A673 (cell line): ENCODE measurements around the gene ADAMTSL1. TPM values are rescaled to one million over a fixed set of nuclear protein-coding genes. Genes with fewer than 3 reads are reported as not detected.

ENCODE experiments used
- BruUV-seq: library from RNA; stranded (reverse); fragments of 400-500 nt; replicated peaks from 2 replicates; lab custom pipeline; 2021; lab: Mats Ljungman, UMichigan
- CTCF ChIA-PET: fragments of 300-600 bp; sonication (Branson Sonifier 250); formaldehyde crosslinking; loops from one replicate; lab custom pipeline; 2022; ENCODE audit warnings: antibody characterized with exemption; lab: Charles Lee
- POLR2A ChIA-PET: fragments of 300-600 bp; sonication (Branson Sonifier 250); formaldehyde crosslinking; loops from one replicate; lab custom pipeline; 2022; ENCODE audit warnings: antibody characterized with exemption; ENCODE audit not compliant: low non-redundant PET; lab: Charles Lee
- DNase-seq: peaks from one replicate; pipeline ENCODE4 v3.0.0-alpha.2; 2015; ENCODE audit warnings: low spot score
- H3K27ac ChIP-seq: fragments of 200-600 bp; sonication (generic); 2 replicates; pipeline ENCODE4 v1.5.1; 2016; ENCODE audit warnings: mixed run types, low read depth, mild to moderate bottlenecking, mixed read lengths, antibody characterized with exemption, low read length; ENCODE audit not compliant: poor library complexity, severe bottlenecking
- H3K27me3 ChIP-seq: fragments of 200-600 bp; sonication (generic); replicated peaks from 2 replicates; pipeline ENCODE4 v1.6.1; 2017; ENCODE audit warnings: mixed run types, low read depth, mild to moderate bottlenecking, mixed read lengths, antibody characterized with exemption, low read length; ENCODE audit not compliant: insufficient read depth, poor library complexity
- H3K36me3 ChIP-seq: fragments of 200-600 bp; sonication (generic); 2 replicates; pipeline ENCODE4 v1.6.1; 2016; ENCODE audit warnings: mixed run types, mild to moderate bottlenecking, mixed read lengths, antibody characterized with exemption, low read length; ENCODE audit not compliant: insufficient read depth, poor library complexity, severe bottlenecking
- H3K4me1 ChIP-seq: fragments of 200-600 bp; sonication (generic); 2 replicates; pipeline ENCODE4 v1.6.1; 2017; ENCODE audit warnings: mixed run types, mild to moderate bottlenecking, mixed read lengths, antibody characterized with exemption, low read length; ENCODE audit not compliant: insufficient read depth, poor library complexity, severe bottlenecking
- H3K4me3 ChIP-seq: fragments of 200-600 bp; sonication (generic); 2 replicates; pipeline ENCODE4 v1.5.1; 2016; ENCODE audit warnings: low read depth, mixed run types, mild to moderate bottlenecking, mixed read lengths, low read length; ENCODE audit not compliant: poor library complexity, severe bottlenecking
- H3K9me3 ChIP-seq: fragments of 200-600 bp; sonication (generic); 2 replicates; pipeline ENCODE4 v1.6.1; 2016; ENCODE audit warnings: mixed run types, low read depth, mild to moderate bottlenecking, mixed read lengths, antibody characterized with exemption, low read length; ENCODE audit not compliant: poor library complexity, severe bottlenecking
- CTCF ChIP-seq: fragments of 300-800, 200-600 bp; sonication (generic); conservative IDR thresholded peaks from 2 replicates; pipeline ENCODE4 v1.5.1; 2017; ENCODE audit warnings: low read depth, mild to moderate bottlenecking, antibody characterized with exemption, low read length, moderate library complexity, mixed read lengths
- EZH2 ChIP-seq: fragments of 200-600 bp; sonication (generic); IDR thresholded peaks from 2 replicates; pipeline ENCODE4 v1.6.1; 2017; ENCODE audit warnings: borderline replicate concordance, low read depth, mild to moderate bottlenecking, mixed read lengths, antibody characterized with exemption, low read length; ENCODE audit not compliant: poor library complexity, severe bottlenecking
- intact Hi-C: fragments of 100-400 bp; cut with micrococcal nuclease; formaldehyde crosslinking; loops from one replicate; pipeline ENCODE4 v1.10.0; 2022; ENCODE audit not compliant: unreplicated experiment
- total RNA-seq: library from RNA; stranded (reverse); gene quantifications from 2 replicates; pipeline ENCODE4 v1.2.3, GENCODE V29; 2021

The ADAMTSL1 gene
- total RNA-seq, 1 experiment from 2014 or later = not detected

- TF ChIP-seq CTCF (no peak), EZH2 (no peak)
- Histone ChIP-seq H3K27me3 (no peaks in the 10 kb centered on the region), H3K36me3 (no peaks in the 10 kb centered on the region), H3K9me3 (no peaks in the 10 kb centered on the region), H3K4me1 (no peaks in the 10 kb centered on the region), H3K4me3 (no peak overlapping the region), H3K27ac (no peak overlapping the region)
- intact Hi-C loops = no loop called here
- DNase-seq = no peak
- BruUV-seq = no TSS peak
- ChIA-PET CTCF (no interaction called here), POLR2A (no interaction called here)
Observed at GRCh38 chr9:18536554-18536953, 62.6 kb downstream of the ADAMTSL1 start.

GRCh38 chr9:18539203-18539693 lies 65.3 kb downstream of the ADAMTSL1 start:
- no peak for DNase-seq
- H3K4me3 ChIP-seq = no peak overlapping the region
- no peaks in the 10 kb centered on the region for H3K36me3 ChIP-seq
- no peaks in the 10 kb centered on the region for H3K4me1 ChIP-seq
- ChIA-PET POLR2A (no interaction called here), CTCF (no interaction called here)
- intact Hi-C loops = no loop called here
- H3K27me3 ChIP-seq = no peaks in the 10 kb centered on the region
- TF ChIP-seq CTCF (no peak), EZH2 (no peak)
- BruUV-seq = no TSS peak
- no peaks in the 10 kb centered on the region for H3K9me3 ChIP-seq
- no peak overlapping the region for H3K27ac ChIP-seq

- Histone ChIP-seq H3K27ac (no peak overlapping the region), H3K9me3 (no peaks in the 10 kb centered on the region), H3K36me3 (no peaks in the 10 kb centered on the region), H3K4me1 (no peaks in the 10 kb centered on the region), H3K27me3 (no peaks in the 10 kb centered on the region), H3K4me3 (no peak overlapping the region)
- no TSS peak for BruUV-seq
- CTCF ChIA-PET = no interaction called here
- POLR2A ChIA-PET = no interaction called here
- TF ChIP-seq CTCF (no peak), EZH2 (no peak)
- intact Hi-C loops = no loop called here
- DNase-seq = no peak
Observed at GRCh38 chr9:18542837-18543405, 69.0 kb downstream of the ADAMTSL1 start.
